ENCODE results near the gene NID2.
A peak's percentile ranks its signal among the peaks of the same experiment; 100 is the strongest.

The NID2 gene

DNA sequence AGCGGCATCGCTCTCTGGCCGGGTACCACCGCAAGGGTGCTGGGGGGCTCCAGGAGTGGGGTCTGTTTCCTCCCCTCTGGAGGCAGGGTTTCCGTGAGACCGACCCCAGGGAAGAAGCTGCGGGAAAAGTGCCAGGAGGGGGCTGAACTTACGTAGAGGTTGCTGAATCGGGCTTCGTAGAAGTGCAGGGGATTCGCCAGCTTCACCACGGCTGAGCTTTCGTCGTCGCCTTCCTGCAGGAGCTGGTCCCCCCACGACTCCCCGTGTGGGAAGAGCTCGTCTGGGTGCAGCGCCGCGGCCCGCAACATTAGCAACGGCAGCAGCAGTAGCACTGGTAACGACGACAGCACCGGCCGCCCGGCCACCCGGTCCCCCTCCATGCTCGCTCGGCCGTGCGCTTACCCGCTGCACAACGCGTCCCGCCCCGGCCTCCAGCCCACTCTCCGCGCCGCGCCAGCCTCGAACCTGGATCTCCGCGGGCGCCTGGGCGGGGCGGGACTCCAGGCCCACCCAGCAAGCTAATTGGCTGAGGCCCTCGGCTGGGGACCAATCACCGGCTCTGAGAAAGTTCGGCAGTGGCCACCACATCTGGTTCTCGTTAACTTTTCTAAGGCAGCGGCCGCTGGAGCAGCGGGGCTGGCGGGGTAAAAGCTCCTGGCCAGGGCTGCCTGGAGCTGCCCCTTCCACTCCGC lies at the start of gene NID2:
NID2 (minus strand) TSS at position 445 of the 692 bp plus-strand sequence; CDS start at position 380, 65 bp downstream.
- DNase-seq (ENCODE audit: low read depth in 2 of 2), result peak; percentile 91 to 93

- no peak for DNase-seq (ENCODE audit: low read depth in 2 of 2)
Measured at GRCh38 chr14:52117111-52117832, 48.4 kb upstream of the NID2 start.

DNA sequence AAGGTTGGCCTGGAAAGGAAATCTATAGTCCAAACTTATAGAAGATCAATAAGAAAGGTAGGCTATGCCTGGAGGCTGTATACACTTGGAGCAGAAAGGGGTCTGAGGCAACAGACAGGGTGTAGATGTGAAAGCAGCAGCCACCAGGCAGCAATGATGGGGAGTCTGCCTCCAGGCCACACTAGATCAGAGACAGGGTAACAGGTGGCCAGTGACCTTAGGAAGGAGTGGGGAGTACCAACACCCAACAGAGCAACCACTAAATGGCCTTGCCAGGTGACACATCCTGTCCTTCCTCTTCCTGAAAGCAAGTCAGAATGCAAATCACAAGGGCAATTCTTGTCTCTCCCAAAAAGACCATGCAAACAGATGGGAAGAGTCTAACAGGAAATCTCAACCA lies 46.4 kb upstream of the NID2 start:
- no peak for DNase-seq (ENCODE audit: low read depth in 2 of 2)

DNA sequence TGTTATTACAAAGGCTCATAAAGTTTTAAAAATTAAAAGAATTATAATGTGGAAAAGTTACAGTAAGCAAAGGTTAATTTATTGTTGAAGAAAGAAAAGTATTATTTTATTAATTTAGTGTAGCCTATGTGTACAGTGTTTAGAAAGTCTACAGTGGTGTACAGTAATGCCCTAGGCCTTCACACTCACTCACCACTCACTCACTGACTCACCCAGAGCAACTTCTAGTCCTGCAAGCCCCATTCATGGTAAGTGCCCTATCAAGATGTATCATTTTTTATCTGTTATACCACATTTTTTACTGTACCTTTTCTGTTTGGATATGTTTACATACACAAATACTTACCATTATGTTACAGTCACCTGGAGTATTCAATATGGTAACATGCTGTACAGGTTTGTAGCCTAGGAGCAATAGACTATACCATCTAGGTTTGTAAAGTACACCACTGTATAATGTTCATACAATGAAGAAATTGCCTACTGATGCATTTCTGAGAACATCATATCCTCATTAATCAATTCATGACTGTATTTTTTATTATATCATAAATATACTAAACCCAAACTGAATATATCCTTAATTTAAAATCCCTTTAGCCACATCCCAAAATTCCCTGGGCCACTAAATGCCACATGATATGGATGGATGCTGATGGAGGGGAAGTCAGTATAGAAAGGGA lies 43.6 kb upstream of the NID2 start:
- DNase-seq (ENCODE audit: low read depth in 2 of 2), result no peak

- no peak for DNase-seq (ENCODE audit: low read depth in 2 of 2)
Measured at GRCh38 chr14:52111583-52111982, 42.7 kb upstream of the NID2 start.

- DNase-seq (ENCODE audit: low read depth in 2 of 2), result peak in 1 of 2 experiments; percentile 42
Measured at GRCh38 chr14:52110441-52111086, 41.7 kb upstream of the NID2 start.

GRCh38 chr14:52108823-52109222 lies 40.0 kb upstream of the NID2 start:
- DNase-seq (ENCODE audit: low read depth in 2 of 2), result no peak

DNA sequence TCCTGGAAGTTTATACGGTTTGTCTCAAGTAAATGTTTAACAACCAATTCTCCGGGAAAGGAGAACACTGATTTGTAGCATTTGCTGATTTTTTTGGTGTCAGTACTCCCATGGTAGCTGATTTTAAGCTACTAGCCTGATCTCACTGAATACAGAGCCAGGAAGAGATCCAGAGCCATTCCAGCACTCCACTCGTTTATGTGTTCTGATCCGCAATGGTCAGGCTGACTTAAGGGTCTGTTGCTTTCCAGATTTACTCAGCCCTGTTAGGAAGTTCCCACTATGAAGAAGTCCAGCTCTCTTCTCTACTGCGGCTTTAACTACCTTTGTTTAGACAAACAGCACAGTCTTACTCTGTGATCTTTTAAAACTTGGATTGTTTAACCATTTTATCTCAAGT lies 38.0 kb upstream of the NID2 start:
- no peak for DNase-seq (ENCODE audit: low read depth in 2 of 2)

- DNase-seq (ENCODE audit: low read depth in 2 of 2), result no peak
Measured at GRCh38 chr14:52103416-52103815, 34.6 kb upstream of the NID2 start.

- DNase-seq (ENCODE audit: low read depth in 2 of 2), result no peak
Measured at GRCh38 chr14:52095794-52096193, 26.9 kb upstream of the NID2 start.

DNA sequence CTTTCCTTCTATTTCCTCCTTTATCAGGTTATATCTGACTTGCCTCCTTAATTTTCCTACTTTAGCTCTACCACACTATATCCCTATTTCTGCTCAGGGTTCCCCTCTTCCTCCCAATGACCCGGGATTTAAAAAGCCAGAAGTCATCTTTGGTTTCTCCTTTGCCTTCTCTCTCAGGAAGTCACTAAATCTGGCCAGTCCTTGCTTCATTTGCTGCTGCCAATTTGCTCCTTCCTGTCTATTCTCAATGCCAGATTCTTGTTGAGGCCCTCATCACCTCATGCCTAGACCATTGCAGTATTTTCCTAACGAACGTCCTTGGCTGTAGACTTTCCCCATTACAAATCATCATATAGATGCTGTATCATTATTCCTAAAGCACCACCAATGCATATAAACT lies 26.5 kb upstream of the NID2 start:
- no peak for DNase-seq (ENCODE audit: low read depth in 2 of 2)

GRCh38 chr14:52094546-52095271 lies 25.9 kb upstream of the NID2 start:
- DNase-seq (ENCODE audit: low read depth in 2 of 2), result peak; percentile 92

- no peak for DNase-seq (ENCODE audit: low read depth in 2 of 2)
Measured at GRCh38 chr14:52091928-52092327, 23.1 kb upstream of the NID2 start.

GRCh38 chr14:52090936-52091335 lies 22.1 kb upstream of the NID2 start:
- no peak for DNase-seq (ENCODE audit: low read depth in 2 of 2)

DNA sequence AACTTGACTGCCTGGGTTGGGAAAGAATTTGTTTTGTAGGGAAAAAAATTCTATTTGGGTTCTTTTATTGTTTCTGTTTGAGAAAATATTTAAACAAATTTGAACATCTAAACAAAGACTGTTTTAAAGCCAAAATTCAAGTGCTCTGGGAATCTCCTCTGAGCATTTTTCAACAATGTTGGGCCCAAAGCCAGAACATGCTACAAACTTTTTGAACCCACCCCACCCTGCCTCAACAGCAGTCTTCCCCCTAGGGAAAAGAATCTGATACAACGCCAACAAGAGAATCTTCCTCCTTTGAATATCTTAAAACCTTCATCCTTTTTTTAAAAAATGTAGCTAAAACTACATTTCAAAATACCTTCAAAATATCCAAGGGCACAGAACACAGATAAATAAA lies 20.4 kb upstream of the NID2 start:
- DNase-seq (ENCODE audit: low read depth in 2 of 2), result no peak

GRCh38 chr14:52086711-52087110 lies 17.9 kb upstream of the NID2 start:
- DNase-seq (ENCODE audit: low read depth in 2 of 2), result peak; percentile 63 to 68

DNA sequence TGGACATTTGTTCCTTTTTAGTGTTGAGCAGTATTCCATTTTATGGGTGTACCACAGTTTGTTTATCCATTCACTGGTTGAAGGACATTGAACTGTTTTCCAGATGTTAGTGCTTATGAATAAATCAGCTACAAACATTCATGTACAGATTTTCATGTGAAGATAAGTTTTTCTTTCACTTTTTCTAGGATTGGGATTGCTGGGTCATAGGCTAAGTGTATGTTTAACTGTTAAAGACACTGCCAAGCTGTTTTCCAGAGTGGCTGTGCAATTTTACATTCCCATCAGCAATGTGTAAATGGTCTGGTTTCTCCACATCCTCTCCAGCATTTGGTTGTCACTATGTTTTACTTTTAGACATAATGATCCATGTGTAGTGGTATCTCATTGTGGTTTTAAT lies 14.0 kb upstream of the NID2 start:
- no peak for DNase-seq (ENCODE audit: low read depth in 2 of 2)

DNA sequence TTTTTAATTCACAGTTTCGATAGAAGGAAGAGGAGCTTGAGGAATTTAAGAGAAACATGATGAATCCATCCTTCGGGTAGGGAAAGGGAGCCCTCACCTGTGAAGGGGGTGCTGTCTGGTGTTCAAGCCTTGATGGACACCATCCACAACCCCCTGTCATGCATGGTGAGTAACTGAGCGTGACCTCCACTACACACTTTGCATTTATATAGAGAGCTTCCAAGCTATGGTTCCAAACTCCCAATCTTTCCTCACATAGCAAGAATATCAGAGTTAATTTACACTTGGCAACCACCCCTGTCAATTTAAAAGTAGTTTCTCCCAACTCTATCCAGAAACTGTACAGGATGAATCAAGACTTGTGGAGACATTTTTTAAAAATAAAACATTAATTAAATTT lies 13.1 kb upstream of the NID2 start:
- no peak for DNase-seq (ENCODE audit: low read depth in 2 of 2)

- no peak for DNase-seq (ENCODE audit: low read depth in 2 of 2)
Measured at GRCh38 chr14:52080808-52081755, 12.2 kb upstream of the NID2 start.

DNA sequence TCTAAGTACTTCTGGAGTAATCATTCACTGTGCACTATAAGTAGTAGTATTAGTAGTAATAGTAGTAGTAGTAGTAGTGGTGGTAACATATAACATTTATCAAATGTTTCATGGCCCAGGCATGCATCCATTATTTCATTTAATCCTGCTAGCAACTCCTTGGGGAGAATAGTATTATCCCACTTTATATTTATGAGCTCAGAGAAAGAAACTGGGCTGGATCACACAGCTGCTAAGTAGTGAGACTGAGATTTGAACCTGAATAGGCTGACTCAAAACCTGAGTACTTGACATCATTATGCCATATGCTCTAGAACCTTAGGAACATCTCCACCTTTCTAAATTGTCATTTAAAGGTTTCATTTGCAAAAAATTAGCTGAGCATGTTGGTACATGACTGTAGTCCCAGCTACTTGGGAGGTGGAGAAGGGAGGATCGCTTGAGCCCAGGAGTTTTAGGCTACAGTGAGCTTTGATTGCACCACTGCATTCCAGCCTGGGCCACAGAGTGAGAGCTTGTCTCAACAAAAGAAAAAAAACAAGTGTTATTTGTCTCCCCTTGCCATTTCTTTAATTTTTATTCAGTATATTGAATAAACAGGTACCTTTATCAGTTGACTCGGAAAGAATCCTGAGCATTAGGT lies 11.4 kb upstream of the NID2 start:
- no peak for DNase-seq (ENCODE audit: low read depth in 2 of 2)
